HEK293 (cell line): ENCODE measurements around the gene C20orf204.

Experiments used
- CTCF ChIA-PET: fragments of 350-600 bp; formaldehyde crosslinking; extraction: SDS; loops from one replicate; lab custom pipeline; 2021; ENCODE audit warnings: antibody characterized with exemption; lab: Yijun Ruan, JAX
- POLR2A ChIA-PET: fragments of 300-600 bp; formaldehyde crosslinking; extraction: SDS; loops from one replicate; lab custom pipeline; 2020; ENCODE audit warnings: antibody characterized with exemption, inconsistent platforms; lab: Yijun Ruan, JAX
- H3K27ac ChIP-seq: fragments of 200-500 bp; sonication (Bioruptor generic); 2 replicates; pipeline ENCODE4 v1.5.1; 2014; ENCODE audit warnings: low read depth, low read length, control low read depth, inconsistent platforms; ENCODE audit errors: extremely low read depth
- H3K36me3 ChIP-seq, 2 experiments: fragments of 200-500 bp in 1 of 2; sonication (Bioruptor generic) in 1 of 2; 1 replicate in 1 of 2; 2 replicates in 1 of 2; pipeline ENCODE4 v1.5.1; 2014 to 2017; ENCODE audit warnings: inconsistent platforms in 2 of 2, low read length in 2 of 2; ENCODE audit not compliant: control insufficient read depth in 2 of 2, insufficient read depth in 1 of 2
- H3K4me1 ChIP-seq: fragments of 200-500 bp; sonication (Bioruptor generic); 2 replicates; pipeline ENCODE4 v1.5.1; 2014; ENCODE audit warnings: mild to moderate bottlenecking, low read length, inconsistent platforms; ENCODE audit not compliant: control insufficient read depth, insufficient read depth
- H3K4me3 ChIP-seq: 2 replicates; pipeline ENCODE4 v1.5.1; 2011; ENCODE audit warnings: low read depth, mild to moderate bottlenecking, control low read depth, low read length, moderate library complexity
- H3K9me3 ChIP-seq: fragments of 200-500 bp; sonication (Bioruptor generic); 2 replicates; pipeline ENCODE4 v1.5.1; 2014; ENCODE audit warnings: low read depth, low read length, inconsistent platforms; ENCODE audit not compliant: control insufficient read depth, insufficient read depth
- EGR2 ChIP-seq: fragments of 450-650 bp; formaldehyde crosslinking; IDR thresholded peaks from 2 replicates; pipeline ENCODE4 v1.5.1; 2016; ENCODE audit warnings: low read depth, missing biosample characterization, missing genetic modification characterization
- GLIS2 ChIP-seq: fragments of 450-650 bp; formaldehyde crosslinking; IDR thresholded peaks from 2 replicates; pipeline ENCODE4 v1.5.1; 2016; ENCODE audit warnings: missing biosample characterization, missing genetic modification characterization
- SCRT2 ChIP-seq: fragments of 450-650 bp; formaldehyde crosslinking; IDR thresholded peaks from 2 replicates; pipeline ENCODE4 v1.5.1; 2016; ENCODE audit warnings: missing biosample characterization, missing genetic modification characterization
- ZBTB1 ChIP-seq: fragments of 450-650 bp; formaldehyde crosslinking; IDR thresholded peaks from 2 replicates; pipeline ENCODE4 v1.5.1; 2016; ENCODE audit warnings: missing biosample characterization, missing genetic modification characterization
- ZFHX2 ChIP-seq: fragments of 450-650 bp; formaldehyde crosslinking; conservative IDR thresholded peaks from 2 replicates; pipeline ENCODE4 v1.5.1; 2016; ENCODE audit warnings: missing biosample characterization, missing genetic modification characterization
- ZNF2 ChIP-seq: fragments of 450-650 bp; formaldehyde crosslinking; IDR thresholded peaks from 2 replicates; pipeline ENCODE4 v1.5.1; 2016; ENCODE audit warnings: missing biosample characterization, missing genetic modification characterization
- ZNF302 ChIP-seq: fragments of 450-650 bp; formaldehyde crosslinking; IDR thresholded peaks from 2 replicates; pipeline ENCODE4 v1.5.1; 2016; ENCODE audit warnings: missing biosample characterization, missing genetic modification characterization, low read depth
- ZNF433 ChIP-seq: fragments of 450-650 bp; formaldehyde crosslinking; IDR thresholded peaks from 2 replicates; pipeline ENCODE4 v1.5.1; 2016; ENCODE audit warnings: missing biosample characterization, missing genetic modification characterization, low read depth
- ZNF600 ChIP-seq: fragments of 450-650 bp; formaldehyde crosslinking; IDR thresholded peaks from 2 replicates; pipeline ENCODE4 v1.5.1; 2016; ENCODE audit warnings: missing biosample characterization, missing genetic modification characterization
- ZNF660 ChIP-seq: fragments of 450-650 bp; IDR thresholded peaks from 2 replicates; pipeline ENCODE4 v1.5.1; 2018; ENCODE audit warnings: missing biosample characterization, mild to moderate bottlenecking, missing genetic modification characterization
- ZSCAN16 ChIP-seq: fragments of 450-650 bp; formaldehyde crosslinking; IDR thresholded peaks from 2 replicates; pipeline ENCODE4 v1.5.1; 2016; ENCODE audit warnings: missing biosample characterization, missing genetic modification characterization
- TF ChIP-seq, protein P1 (sequence below): fragments of 450-650 bp; formaldehyde crosslinking; IDR thresholded peaks from 2 replicates; pipeline ENCODE4 v1.5.1; 2017; ENCODE audit warnings: missing biosample characterization, missing genetic modification characterization
- TF ChIP-seq, protein P2 (sequence below): fragments of 450-650 bp; formaldehyde crosslinking; IDR thresholded peaks from 2 replicates; pipeline ENCODE4 v1.5.1; 2016; ENCODE audit warnings: missing biosample characterization, missing genetic modification characterization
- TF ChIP-seq, protein P3 (sequence below): fragments of 450-650 bp; formaldehyde crosslinking; IDR thresholded peaks from 2 replicates; pipeline ENCODE4 v1.5.1; 2016; ENCODE audit warnings: missing biosample characterization, missing genetic modification characterization, borderline replicate concordance
- TF ChIP-seq, protein P4 (sequence below): fragments of 450-650 bp; formaldehyde crosslinking; IDR thresholded peaks from 2 replicates; pipeline ENCODE4 v1.5.1; 2016; ENCODE audit warnings: missing biosample characterization, missing genetic modification characterization
- TF ChIP-seq, protein P5 (sequence below): fragments of 450-650 bp; formaldehyde crosslinking; IDR thresholded peaks from 2 replicates; pipeline ENCODE4 v1.5.1; 2016; ENCODE audit warnings: missing biosample characterization, missing genetic modification characterization

The C20orf204 gene

DNA sequence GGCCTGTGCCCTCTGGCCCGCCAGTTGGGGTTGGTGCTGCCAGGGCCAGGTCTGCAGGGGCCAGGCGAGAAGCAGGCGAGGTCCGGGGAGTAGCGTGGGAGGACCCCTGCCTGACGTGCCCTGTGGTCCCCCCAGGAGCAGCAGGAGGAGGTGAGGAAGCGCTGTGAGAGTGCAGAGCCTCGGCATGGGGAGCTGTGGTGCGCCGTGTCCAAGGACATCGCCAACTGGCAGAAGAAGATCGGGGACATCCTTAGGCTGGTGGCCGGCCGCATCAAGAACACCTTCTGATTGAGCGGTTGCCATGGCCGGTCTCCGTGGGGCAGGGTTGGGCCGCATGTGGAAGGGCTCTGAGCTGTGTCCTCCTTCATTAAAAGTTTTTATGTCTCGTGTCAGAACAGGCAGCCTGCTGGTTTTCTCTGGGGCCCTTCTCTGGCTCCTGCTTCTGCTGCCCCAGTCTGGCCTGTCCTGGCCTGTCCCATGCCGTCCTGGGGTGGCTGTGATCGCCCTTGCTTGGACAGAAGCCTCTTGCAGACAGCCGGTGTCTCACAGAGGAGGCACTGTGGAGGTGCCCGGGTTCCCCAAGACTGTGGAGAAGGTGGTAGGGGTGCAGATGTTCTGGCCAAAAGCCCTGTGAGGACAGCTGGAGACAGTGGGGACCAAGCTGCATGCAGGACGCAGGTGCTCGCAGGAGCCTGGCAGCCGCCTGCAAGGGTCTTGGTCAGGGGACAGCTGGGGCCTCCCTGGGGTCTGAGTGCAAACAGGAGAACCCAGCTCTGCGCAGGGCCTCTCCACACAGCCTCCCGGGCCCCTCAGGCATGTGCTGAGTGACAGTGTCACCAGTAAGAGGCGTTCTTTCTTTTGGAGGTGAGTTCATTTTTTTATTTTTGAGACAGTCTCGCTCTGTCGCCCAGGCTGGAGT is 3.0 kb upstream of the C20orf204 start:
- peaks cover 0 to 67% of the 10 kb centered on the region in 2 experiments; a peak in 2 of 3 replicates for H3K36me3 ChIP-seq
- no peaks in the 10 kb centered on the region for H3K9me3 ChIP-seq
- TF ChIP-seq, protein P1, sequence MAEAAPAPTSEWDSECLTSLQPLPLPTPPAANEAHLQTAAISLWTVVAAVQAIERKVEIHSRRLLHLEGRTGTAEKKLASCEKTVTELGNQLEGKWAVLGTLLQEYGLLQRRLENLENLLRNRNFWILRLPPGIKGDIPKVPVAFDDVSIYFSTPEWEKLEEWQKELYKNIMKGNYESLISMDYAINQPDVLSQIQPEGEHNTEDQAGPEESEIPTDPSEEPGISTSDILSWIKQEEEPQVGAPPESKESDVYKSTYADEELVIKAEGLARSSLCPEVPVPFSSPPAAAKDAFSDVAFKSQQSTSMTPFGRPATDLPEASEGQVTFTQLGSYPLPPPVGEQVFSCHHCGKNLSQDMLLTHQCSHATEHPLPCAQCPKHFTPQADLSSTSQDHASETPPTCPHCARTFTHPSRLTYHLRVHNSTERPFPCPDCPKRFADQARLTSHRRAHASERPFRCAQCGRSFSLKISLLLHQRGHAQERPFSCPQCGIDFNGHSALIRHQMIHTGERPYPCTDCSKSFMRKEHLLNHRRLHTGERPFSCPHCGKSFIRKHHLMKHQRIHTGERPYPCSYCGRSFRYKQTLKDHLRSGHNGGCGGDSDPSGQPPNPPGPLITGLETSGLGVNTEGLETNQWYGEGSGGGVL = no peak
- TF ChIP-seq ZNF600 (tag by site-specific recombination) = no peak
- no peak for TF ChIP-seq ZNF302 (tag by site-specific recombination)
- TF ChIP-seq, protein P2, sequence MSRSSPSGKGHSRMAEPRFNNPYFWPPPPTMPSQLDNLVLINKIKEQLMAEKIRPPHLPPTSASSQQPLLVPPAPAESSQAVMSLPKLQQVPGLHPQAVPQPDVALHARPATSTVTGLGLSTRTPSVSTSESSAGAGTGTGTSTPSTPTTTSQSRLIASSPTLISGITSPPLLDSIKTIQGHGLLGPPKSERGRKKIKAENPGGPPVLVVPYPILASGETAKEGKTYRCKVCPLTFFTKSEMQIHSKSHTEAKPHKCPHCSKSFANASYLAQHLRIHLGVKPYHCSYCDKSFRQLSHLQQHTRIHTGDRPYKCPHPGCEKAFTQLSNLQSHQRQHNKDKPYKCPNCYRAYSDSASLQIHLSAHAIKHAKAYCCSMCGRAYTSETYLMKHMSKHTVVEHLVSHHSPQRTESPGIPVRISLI (tag by site-specific recombination) = no peak
- 0 out of 2 replicates have a peak, but pooled peaks have one; percentile 16 for TF ChIP-seq GLIS2 (tag by site-specific recombination)
- no peak for TF ChIP-seq SCRT2 (tag by site-specific recombination)
- ChIA-PET POLR2A (interaction anchor here (0.8 kb wide), 1 partner anchor 30 kb away, joined by 4 read pairs; the partner anchor contains the start of gene TCEA2), CTCF (no interaction called here)
- 0 out of 2 replicates have a peak overlapping the region, but pooled peaks have one; percentile 3 for H3K27ac ChIP-seq
- H3K4me3 ChIP-seq = no peak overlapping the region
- H3K4me1 ChIP-seq = peaks cover 18% of the 10 kb centered on the region

DNA sequence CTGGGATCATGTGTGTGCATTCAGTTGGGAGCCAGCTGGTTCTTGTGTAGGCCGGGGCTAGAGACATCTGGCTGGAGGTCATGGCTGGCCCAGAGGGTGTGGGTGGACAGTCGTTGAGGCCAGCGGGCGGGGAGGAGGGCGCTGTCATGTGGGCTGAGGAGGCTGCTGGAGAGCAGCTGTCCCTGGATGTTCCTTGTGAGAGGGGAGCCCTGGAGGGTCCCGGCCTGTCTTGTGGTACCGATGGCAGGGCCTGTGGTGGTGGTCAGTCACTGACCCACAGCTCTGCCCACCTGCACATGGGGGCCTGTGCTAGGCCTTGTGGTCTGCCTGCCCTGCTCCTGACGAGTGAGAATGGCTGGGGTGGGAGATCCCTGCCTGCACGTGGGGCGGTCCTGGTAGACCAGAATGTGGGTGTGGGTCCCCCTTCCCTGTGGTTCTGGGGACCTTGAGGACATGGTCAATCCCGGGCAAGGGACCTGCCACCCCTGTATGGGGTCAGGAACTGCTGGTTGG is 1.9 kb upstream of the C20orf204 start:
- CTCF ChIA-PET = no interaction called here
- TF ChIP-seq ZSCAN16 = no peak
- TF ChIP-seq ZNF433 (tag by site-specific recombination) = no peak
- TF ChIP-seq, protein P3, sequence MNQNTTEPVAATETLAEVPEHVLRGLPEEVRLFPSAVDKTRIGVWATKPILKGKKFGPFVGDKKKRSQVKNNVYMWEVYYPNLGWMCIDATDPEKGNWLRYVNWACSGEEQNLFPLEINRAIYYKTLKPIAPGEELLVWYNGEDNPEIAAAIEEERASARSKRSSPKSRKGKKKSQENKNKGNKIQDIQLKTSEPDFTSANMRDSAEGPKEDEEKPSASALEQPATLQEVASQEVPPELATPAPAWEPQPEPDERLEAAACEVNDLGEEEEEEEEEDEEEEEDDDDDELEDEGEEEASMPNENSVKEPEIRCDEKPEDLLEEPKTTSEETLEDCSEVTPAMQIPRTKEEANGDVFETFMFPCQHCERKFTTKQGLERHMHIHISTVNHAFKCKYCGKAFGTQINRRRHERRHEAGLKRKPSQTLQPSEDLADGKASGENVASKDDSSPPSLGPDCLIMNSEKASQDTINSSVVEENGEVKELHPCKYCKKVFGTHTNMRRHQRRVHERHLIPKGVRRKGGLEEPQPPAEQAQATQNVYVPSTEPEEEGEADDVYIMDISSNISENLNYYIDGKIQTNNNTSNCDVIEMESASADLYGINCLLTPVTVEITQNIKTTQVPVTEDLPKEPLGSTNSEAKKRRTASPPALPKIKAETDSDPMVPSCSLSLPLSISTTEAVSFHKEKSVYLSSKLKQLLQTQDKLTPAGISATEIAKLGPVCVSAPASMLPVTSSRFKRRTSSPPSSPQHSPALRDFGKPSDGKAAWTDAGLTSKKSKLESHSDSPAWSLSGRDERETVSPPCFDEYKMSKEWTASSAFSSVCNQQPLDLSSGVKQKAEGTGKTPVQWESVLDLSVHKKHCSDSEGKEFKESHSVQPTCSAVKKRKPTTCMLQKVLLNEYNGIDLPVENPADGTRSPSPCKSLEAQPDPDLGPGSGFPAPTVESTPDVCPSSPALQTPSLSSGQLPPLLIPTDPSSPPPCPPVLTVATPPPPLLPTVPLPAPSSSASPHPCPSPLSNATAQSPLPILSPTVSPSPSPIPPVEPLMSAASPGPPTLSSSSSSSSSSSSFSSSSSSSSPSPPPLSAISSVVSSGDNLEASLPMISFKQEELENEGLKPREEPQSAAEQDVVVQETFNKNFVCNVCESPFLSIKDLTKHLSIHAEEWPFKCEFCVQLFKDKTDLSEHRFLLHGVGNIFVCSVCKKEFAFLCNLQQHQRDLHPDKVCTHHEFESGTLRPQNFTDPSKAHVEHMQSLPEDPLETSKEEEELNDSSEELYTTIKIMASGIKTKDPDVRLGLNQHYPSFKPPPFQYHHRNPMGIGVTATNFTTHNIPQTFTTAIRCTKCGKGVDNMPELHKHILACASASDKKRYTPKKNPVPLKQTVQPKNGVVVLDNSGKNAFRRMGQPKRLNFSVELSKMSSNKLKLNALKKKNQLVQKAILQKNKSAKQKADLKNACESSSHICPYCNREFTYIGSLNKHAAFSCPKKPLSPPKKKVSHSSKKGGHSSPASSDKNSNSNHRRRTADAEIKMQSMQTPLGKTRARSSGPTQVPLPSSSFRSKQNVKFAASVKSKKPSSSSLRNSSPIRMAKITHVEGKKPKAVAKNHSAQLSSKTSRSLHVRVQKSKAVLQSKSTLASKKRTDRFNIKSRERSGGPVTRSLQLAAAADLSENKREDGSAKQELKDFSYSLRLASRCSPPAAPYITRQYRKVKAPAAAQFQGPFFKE = no peak
- TF ChIP-seq ZFHX2 (tag by site-specific recombination) = peak; percentile 66
- no peak for TF ChIP-seq ZNF660 (tag by site-specific recombination)
- TF ChIP-seq, protein P4, sequence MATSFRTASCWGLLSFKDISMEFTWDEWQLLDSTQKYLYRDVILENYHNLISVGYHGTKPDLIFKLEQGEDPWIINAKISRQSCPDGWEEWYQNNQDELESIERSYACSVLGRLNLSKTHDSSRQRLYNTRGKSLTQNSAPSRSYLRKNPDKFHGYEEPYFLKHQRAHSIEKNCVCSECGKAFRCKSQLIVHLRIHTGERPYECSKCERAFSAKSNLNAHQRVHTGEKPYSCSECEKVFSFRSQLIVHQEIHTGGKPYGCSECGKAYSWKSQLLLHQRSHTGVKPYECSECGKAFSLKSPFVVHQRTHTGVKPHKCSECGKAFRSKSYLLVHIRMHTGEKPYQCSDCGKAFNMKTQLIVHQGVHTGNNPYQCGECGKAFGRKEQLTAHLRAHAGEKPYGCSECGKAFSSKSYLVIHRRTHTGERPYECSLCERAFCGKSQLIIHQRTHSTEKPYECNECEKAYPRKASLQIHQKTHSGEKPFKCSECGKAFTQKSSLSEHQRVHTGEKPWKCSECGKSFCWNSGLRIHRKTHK (tag by site-specific recombination) = no peak
- TF ChIP-seq ZBTB1 = no peak
- TF ChIP-seq ZNF2 (tag by site-specific recombination) = no peak
- TF ChIP-seq, protein P5, sequence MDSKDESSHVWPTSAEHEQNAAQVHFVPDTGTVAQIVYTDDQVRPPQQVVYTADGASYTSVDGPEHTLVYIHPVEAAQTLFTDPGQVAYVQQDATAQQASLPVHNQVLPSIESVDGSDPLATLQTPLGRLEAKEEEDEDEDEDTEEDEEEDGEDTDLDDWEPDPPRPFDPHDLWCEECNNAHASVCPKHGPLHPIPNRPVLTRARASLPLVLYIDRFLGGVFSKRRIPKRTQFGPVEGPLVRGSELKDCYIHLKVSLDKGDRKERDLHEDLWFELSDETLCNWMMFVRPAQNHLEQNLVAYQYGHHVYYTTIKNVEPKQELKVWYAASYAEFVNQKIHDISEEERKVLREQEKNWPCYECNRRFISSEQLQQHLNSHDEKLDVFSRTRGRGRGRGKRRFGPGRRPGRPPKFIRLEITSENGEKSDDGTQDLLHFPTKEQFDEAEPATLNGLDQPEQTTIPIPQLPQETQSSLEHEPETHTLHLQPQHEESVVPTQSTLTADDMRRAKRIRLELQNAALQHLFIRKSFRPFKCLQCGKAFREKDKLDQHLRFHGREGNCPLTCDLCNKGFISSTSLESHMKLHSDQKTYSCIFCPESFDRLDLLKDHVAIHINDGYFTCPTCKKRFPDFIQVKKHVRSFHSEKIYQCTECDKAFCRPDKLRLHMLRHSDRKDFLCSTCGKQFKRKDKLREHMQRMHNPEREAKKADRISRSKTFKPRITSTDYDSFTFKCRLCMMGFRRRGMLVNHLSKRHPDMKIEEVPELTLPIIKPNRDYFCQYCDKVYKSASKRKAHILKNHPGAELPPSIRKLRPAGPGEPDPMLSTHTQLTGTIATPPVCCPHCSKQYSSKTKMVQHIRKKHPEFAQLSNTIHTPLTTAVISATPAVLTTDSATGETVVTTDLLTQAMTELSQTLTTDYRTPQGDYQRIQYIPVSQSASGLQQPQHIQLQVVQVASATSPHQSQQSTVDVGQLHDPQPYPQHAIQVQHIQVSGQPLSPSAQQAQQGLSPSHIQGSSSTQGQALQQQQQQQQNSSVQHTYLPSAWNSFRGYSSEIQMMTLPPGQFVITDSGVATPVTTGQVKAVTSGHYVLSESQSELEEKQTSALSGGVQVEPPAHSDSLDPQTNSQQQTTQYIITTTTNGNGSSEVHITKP = no peak
- TF ChIP-seq EGR2 = peak; percentile 81

More for the DNA sequence above, 1.9 kb upstream of the C20orf204 start:
- H3K4me1 ChIP-seq = peaks cover 18% of the 10 kb centered on the region
- H3K36me3 ChIP-seq = peaks cover 0 to 57% of the 10 kb centered on the region in 2 experiments; a peak in 2 of 3 replicates
- no peak overlapping the region for H3K4me3 ChIP-seq
- no peak overlapping the region for H3K27ac ChIP-seq
- no peaks in the 10 kb centered on the region for H3K9me3 ChIP-seq
- POLR2A ChIA-PET = no interaction called here
